Measurements from ENCODE around the gene XYLB. TPM values are rescaled to one million over a fixed set of nuclear protein-coding genes. Genes with fewer than 3 reads are reported as not detected.
"Not testable (repeated sequence)": the region's sequence is repeated elsewhere in the genome, so short reads cannot be mapped to it uniquely, and the experiment has no call there.

The XYLB gene
- total RNA-seq, 2 experiments from 2014 or later, result 4.4 to 4.7 TPM

- no peaks in the 10 kb centered on the region for H3K9me3 Mint-ChIP-seq
- no peak for ATAC-seq
- intact Hi-C loops (cut with micrococcal nuclease), result no loop called here
Observed at GRCh38 chr3:38421679-38422336, 75.2 kb downstream of the XYLB start.

DNA sequence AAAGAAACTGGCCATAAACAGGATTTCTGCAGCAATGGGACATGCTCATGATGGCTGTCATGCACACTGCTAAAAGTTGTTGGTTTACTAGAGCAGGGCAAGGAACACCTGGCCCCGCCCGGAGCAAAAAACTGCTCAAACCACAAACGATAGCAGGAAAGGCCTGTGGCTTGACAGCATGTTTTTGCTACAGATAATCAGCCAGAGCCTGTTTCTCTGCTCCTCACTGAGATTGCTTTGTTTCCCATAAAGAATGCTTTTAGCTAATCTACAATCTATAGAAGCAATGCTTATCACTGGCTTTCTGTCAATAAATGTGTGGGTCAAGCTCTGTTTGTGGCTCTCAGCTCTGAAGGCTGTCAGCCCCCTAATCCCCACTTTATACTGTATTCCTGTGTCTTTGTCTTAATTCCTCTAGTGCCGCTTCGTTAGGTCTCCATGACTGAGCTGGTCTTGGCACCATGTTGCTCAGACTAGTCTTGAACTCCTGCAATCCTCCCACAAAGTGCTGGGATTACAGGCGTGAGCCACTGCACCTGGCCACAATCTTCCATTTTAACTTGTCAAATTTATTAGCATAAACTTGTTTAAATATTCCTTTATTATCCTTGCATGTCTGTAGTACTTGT is 80.3 kb downstream of the XYLB start:
- peak; percentile 22 for DNase-seq
- intact Hi-C loops (cut with micrococcal nuclease); H3K27me3 Mint-ChIP-seq; H3K9me3 Mint-ChIP-seq; POLR2A ChIA-PET; ATAC-seq; H3K4me3 Mint-ChIP-seq; H3K36me3 Mint-ChIP-seq (ENCODE audit: low read depth): not testable (repeated sequence)
- CTCF ChIA-PET, result interaction anchor here (0.7 to 0.8 kb wide), 2 partner anchors 10 to 29 kb away, joined by 3 read pairs; no protein-coding TSS in a partner anchor
- Mint-ChIP-seq H3K4me1 (ENCODE audit: low read depth) (peaks cover 34% of the 10 kb centered on the region), H3K27ac (peak overlapping the region; percentile 55)

More at GRCh38 chr3:38421679-38422336, 75.2 kb downstream of the XYLB start:
- no peaks in the 10 kb centered on the region for H3K27me3 Mint-ChIP-seq
- H3K4me3 Mint-ChIP-seq, result no peak overlapping the region
- ChIA-PET CTCF (interaction anchor here (1.4 kb wide), 1 partner anchor 75 kb away, joined by 3 read pairs; the partner anchor contains the start of gene XYLB), POLR2A (no interaction called here)
- TF ChIP-seq CTCF (IDR thresholded peaks at IDR 0.05), result no peak
- peaks cover 29% of the 10 kb centered on the region for H3K4me1 Mint-ChIP-seq (ENCODE audit: low read depth)
- no peak overlapping the region for H3K27ac Mint-ChIP-seq
- H3K36me3 Mint-ChIP-seq (ENCODE audit: low read depth), result no peaks in the 10 kb centered on the region
- no peak for DNase-seq

DNA sequence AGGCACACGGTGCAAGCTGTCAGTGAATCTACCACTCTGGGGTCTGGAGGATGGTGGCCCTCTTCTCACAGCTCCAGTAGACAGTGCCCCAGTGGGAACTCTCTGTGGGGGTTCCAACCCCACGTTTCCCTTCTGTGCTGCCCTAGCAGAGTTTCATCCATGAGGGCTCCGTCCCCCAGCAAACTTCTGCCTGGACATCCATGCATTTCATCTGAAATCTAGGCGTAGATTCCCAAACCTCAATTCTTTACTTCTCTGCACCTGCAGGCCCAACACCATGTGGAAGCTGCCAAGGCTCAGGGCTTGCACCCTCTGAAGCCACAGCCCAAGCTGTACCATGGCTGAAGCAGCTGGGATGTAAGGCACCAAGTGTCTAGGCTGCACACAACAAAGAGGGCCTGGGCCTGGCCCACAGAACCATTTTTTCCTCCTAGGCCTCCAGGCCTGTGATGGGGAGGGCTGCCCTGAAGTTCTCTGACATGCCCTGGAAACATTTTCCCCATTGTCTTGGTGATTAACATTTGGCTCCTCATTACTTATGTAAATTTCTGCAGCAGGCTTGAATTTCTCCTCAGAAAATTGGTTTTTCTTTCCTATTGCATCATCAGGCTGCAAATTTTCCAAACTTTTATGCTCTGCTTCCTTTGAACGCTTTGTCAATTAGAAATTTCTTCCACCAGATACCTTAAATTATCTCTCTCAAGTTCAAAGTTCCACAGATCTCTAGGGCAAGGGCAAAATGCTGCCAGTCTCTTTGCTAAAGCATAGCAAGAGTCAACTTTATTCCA is 86.5 kb downstream of the XYLB start:
- H3K27me3 Mint-ChIP-seq; CTCF ChIA-PET; ATAC-seq; H3K27ac Mint-ChIP-seq; POLR2A ChIA-PET; intact Hi-C loops (cut with micrococcal nuclease); H3K4me3 Mint-ChIP-seq: not testable (repeated sequence)
- H3K9me3 Mint-ChIP-seq, result peaks cover 47% of the 10 kb centered on the region
- DNase-seq, result peak; percentile 16
- peaks cover 34% of the 10 kb centered on the region for H3K36me3 Mint-ChIP-seq (ENCODE audit: low read depth)
- H3K4me1 Mint-ChIP-seq (ENCODE audit: low read depth), result peaks cover 12% of the 10 kb centered on the region

- intact Hi-C loops (cut with micrococcal nuclease); H3K4me1 Mint-ChIP-seq (ENCODE audit: low read depth); H3K4me3 Mint-ChIP-seq; CTCF ChIA-PET; ATAC-seq; POLR2A ChIA-PET; H3K27ac Mint-ChIP-seq; DNase-seq; H3K27me3 Mint-ChIP-seq: not testable (repeated sequence)
- Mint-ChIP-seq H3K9me3 (peaks cover 47% of the 10 kb centered on the region), H3K36me3 (ENCODE audit: low read depth) (peaks cover 34% of the 10 kb centered on the region)
Observed at GRCh38 chr3:38433661-38434060, 87.1 kb downstream of the XYLB start.

DNA sequence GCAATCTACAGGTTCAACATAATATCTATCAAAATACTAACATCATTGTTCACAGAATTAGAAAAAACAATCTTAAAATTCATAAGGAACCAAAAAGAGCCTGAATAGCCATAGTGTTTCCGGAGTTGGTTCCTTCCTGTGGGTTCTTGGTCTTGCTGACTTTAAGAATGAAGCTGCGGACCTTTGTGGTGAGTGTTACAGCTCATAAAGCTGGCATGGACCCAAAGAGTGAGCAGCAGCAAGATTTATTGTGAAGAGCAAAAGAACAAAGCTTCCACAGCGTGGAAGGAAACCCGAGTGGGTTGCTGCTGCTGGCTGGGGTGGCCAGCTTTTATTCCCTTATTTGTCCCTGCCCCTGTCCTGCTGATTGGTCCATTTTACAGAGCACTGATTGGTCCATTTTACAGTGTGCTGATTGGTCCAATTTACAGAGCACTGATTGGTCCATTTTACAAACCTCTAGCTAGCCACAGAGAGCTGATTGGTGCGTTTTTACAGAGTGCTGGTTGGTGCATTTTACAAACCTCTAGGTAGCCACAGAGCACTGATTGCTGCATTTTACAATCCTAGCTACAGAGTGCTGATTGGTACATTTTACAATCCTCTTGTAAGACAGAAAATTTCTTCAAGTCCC is 92.0 kb downstream of the XYLB start:
- H3K36me3 Mint-ChIP-seq (ENCODE audit: low read depth); H3K27ac Mint-ChIP-seq; H3K4me3 Mint-ChIP-seq; intact Hi-C loops (cut with micrococcal nuclease); ATAC-seq; H3K27me3 Mint-ChIP-seq; H3K4me1 Mint-ChIP-seq (ENCODE audit: low read depth): not testable (repeated sequence)
- DNase-seq, result peak; percentile 28
- peaks cover 31% of the 10 kb centered on the region for H3K9me3 Mint-ChIP-seq
- ChIA-PET CTCF (interaction anchor here (1.1 kb wide), 1 partner anchor 69 kb away, joined by 3 read pairs; no protein-coding TSS in a partner anchor), POLR2A (interaction anchor here (1.6 kb wide), 1 partner anchor 17 kb away, joined by 4 read pairs; no protein-coding TSS in a partner anchor)

DNA sequence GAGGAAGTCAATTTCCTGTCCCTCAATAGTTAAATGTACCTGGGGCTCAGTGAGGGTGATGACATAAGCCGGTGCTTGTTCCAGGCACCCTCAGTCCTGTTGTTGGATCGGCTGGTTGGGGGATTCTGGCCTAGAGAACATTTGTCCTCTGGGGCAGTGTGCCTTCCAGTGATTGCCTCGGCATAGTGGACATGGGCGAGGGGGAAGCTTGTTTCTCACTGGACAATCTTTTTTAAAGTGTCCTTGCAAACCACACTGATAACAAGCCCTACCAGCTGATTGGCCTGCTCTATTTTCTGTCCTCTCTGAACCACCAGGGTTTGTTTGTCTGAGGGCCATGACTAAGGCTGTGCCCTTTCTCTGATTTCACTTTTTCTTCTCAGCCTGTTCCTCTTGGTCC is 96.6 kb downstream of the XYLB start:
- H3K27me3 Mint-ChIP-seq; H3K36me3 Mint-ChIP-seq (ENCODE audit: low read depth); H3K27ac Mint-ChIP-seq; intact Hi-C loops (cut with micrococcal nuclease); H3K4me3 Mint-ChIP-seq; H3K4me1 Mint-ChIP-seq (ENCODE audit: low read depth); ATAC-seq; H3K9me3 Mint-ChIP-seq; POLR2A ChIA-PET; DNase-seq: not testable (repeated sequence)
- CTCF ChIA-PET, result interaction anchor here (1.1 kb wide), 1 partner anchor 79 kb away, joined by 3 read pairs; no protein-coding TSS in a partner anchor

Measured in activated CD8-positive, alpha-beta T cell treated with anti-CD3 and anti-CD28 coated beads for 36 hours (primary cell).